Uterus (tissue), 4 donors: ENCODE data around the gene GATA3. TPM values are rescaled to one million over a fixed set of nuclear protein-coding genes. Genes with fewer than 3 reads are reported as not detected.

Source experiments
- DNase-seq, 2 donors: peaks; one replicate each; pipeline ENCODE4 v3.0.0-alpha.2; 2019 to 2020
- H3K27ac ChIP-seq, 2 donors: fragments of 200-600 bp; sonication (generic); 1 replicate in 1 of 2; 2 replicates in 1 of 2; pipeline ENCODE4 v1.5.1; 2016 to 2018
- H3K27me3 ChIP-seq, 2 donors: fragments of 200-600 bp; sonication (generic); one replicate each; pipeline ENCODE4 v1.5.1; 2018 to 2019; ENCODE audit warnings: control low read depth in 1 of 2
- H3K36me3 ChIP-seq, 2 donors: fragments of 200-600 bp; sonication (generic); one replicate each; pipeline ENCODE4 v1.5.1; 2019; ENCODE audit warnings: control low read depth in 1 of 2
- H3K4me1 ChIP-seq, 2 donors: fragments of 200-600 bp; sonication (generic); one replicate each; pipeline ENCODE4 v1.5.1; 2018 to 2019; ENCODE audit warnings: control low read depth in 1 of 2
- H3K4me3 ChIP-seq, 2 donors: fragments of 200-600 bp; sonication (generic); 1 replicate in 1 of 2; 2 replicates in 1 of 2; pipeline ENCODE4 v1.5.1; 2018 to 2019; ENCODE audit warnings: mild to moderate bottlenecking in 1 of 2
- H3K9me3 ChIP-seq, 2 donors: fragments of 200-600 bp; sonication (generic); one replicate each; pipeline ENCODE4 v1.5.1; 2019; ENCODE audit warnings: control low read depth in 1 of 2
- POLR2A ChIP-seq, 2 donors: fragments of 450-650 bp; IDR thresholded peaks; one replicate each; pipeline ENCODE4 v1.6.1; 2016; ENCODE audit warnings: antibody characterized with exemption in 2 of 2, mild to moderate bottlenecking in 1 of 2, moderate library complexity in 1 of 2
- intact Hi-C: fragments of 100-400 bp; cut with DNase I; formaldehyde crosslinking; loops from one replicate; pipeline ENCODE4 v1.15.1; 2023; ENCODE audit warnings: low total_unique reads
- total RNA-seq, 4 donors: library from RNA; depleted of rRNA in 3 of 4; stranded (reverse); fragments of >200 nt in 3 of 4; gene quantifications; one replicate each; pipeline versions ENCODE4 v1.1.0 to v1.2.4, GENCODE V29; 2014 to 2023
- TF ChIP-seq, protein P1 (sequence below), 4 experiments: fragments of 200-600 bp in 2 of 4; fragments of 450-650 bp in 2 of 4; sonication (generic) in 2 of 4; IDR thresholded peaks; one replicate each; pipeline ENCODE4 v1.5.1; 2016 to 2019; ENCODE audit warnings: antibody characterized with exemption in 4 of 4, mild to moderate bottlenecking in 2 of 4, moderate library complexity in 1 of 4
- donor health status: DM: yes; HTN: yes; CAD: no.

The GATA3 gene
- total RNA-seq, 4 donors from 2014 or later, result 0.28 to 2.1 TPM; not detected in 2

DNA sequence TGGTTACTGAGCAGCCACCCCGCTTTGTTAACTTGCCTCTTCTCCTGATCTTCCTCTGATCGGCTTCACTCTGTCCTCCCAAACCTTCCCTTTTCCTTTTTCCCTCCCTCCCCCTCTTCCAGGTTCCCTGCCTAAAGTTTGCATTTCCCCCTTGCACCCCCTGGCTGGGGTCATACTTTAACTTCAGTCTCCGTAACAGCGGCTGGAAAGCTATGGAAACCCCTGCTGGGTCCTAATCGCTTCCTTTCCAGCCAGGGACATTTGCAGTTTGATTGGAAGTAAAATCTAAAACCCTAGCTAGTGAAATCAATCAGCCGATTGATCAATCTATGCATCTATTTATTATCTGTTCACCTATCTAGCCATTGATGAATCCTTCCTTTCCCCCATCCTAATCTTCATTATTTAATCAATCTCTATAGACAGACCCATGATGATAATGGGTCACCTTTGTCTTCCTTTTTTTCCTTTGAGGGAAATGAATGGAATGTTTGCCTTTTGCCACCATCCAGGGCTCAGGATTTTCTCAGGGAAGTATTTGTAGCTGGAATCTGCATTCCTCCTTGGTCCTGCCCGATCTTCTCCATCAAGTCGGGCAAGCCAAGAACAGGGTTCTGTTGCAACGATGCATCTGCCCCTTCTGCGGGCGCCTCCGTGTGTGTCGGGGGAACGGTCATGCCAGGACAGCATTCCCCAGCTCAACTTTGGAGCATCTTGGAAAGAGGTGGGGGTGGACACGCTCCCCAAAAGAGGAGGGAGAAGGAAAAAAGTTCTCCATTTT, 8.8 kb downstream of the GATA3 start:
- Histone ChIP-seq H3K36me3 (no peaks in the 10 kb centered on the region), H3K27ac (no peak overlapping the region), H3K27me3 (peaks cover 0 to 8% of the 10 kb centered on the region in 2 donors), H3K4me1 (no peaks in the 10 kb centered on the region), H3K9me3 (no peaks in the 10 kb centered on the region), H3K4me3 (no peak overlapping the region)
- no peak for TF ChIP-seq POLR2A (IDR thresholded peaks at IDR 0.05)
- TF ChIP-seq, protein P1, sequence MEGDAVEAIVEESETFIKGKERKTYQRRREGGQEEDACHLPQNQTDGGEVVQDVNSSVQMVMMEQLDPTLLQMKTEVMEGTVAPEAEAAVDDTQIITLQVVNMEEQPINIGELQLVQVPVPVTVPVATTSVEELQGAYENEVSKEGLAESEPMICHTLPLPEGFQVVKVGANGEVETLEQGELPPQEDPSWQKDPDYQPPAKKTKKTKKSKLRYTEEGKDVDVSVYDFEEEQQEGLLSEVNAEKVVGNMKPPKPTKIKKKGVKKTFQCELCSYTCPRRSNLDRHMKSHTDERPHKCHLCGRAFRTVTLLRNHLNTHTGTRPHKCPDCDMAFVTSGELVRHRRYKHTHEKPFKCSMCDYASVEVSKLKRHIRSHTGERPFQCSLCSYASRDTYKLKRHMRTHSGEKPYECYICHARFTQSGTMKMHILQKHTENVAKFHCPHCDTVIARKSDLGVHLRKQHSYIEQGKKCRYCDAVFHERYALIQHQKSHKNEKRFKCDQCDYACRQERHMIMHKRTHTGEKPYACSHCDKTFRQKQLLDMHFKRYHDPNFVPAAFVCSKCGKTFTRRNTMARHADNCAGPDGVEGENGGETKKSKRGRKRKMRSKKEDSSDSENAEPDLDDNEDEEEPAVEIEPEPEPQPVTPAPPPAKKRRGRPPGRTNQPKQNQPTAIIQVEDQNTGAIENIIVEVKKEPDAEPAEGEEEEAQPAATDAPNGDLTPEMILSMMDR (IDR thresholded peaks at IDR 0.05), result no peak
- DNase-seq, result no peak
- intact Hi-C loops, result no loop called here

DNA sequence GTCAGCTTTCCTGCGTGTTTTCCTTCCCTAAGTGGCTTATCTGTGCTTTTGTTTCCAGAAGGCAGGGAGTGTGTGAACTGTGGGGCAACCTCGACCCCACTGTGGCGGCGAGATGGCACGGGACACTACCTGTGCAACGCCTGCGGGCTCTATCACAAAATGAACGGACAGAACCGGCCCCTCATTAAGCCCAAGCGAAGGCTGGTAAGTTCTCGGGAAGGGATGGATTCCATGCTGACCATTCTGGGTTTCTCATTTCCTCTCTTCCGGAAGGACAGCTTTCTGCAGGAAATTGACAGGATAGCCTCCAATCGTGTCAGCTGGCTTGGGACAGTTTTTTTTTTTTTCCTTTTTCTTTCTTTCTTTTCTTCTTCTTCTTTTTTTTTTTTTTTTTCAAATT, 9.4 kb downstream of the GATA3 start:
- Histone ChIP-seq H3K4me1 (no peaks in the 10 kb centered on the region), H3K4me3 (no peak overlapping the region), H3K9me3 (no peaks in the 10 kb centered on the region), H3K27ac (no peak overlapping the region), H3K36me3 (no peaks in the 10 kb centered on the region), H3K27me3 (peaks cover 0 to 8% of the 10 kb centered on the region in 2 donors)
- DNase-seq, result no peak
- no peak for TF ChIP-seq POLR2A (IDR thresholded peaks at IDR 0.05)
- TF ChIP-seq, protein P1 (IDR thresholded peaks at IDR 0.05), result no peak
- intact Hi-C loops, result no loop called here

DNA sequence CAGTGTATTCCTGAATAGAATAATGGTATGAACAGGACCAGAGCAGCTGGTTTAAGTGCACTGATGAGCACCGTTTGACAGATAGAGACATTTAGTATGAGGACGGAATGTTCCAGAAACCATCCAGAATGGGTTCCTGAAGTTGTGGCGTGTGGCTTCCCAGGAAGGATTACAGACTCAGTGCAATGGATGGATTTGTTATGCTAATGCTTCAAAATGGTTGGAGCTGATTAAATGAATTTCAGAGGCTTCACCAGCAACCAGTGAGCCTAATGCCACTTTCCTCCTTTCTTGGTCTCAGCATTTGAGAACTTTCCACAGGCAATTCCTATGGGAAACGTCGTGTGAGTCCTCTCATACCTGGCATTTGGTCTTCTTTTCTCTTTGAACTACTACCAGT, 9.9 kb downstream of the GATA3 start:
- H3K36me3 ChIP-seq, result no peaks in the 10 kb centered on the region
- TF ChIP-seq POLR2A (IDR thresholded peaks at IDR 0.05), result no peak
- TF ChIP-seq, protein P1 (IDR thresholded peaks at IDR 0.05), result no peak
- no peak for DNase-seq
- no peaks in the 10 kb centered on the region for H3K9me3 ChIP-seq
- H3K4me3 ChIP-seq, result no peak overlapping the region
- H3K4me1 ChIP-seq, result no peaks in the 10 kb centered on the region
- H3K27ac ChIP-seq, result no peak overlapping the region
- H3K27me3 ChIP-seq, result peaks cover 0 to 8% of the 10 kb centered on the region in 2 donors
- intact Hi-C loops, result no loop called here

DNA sequence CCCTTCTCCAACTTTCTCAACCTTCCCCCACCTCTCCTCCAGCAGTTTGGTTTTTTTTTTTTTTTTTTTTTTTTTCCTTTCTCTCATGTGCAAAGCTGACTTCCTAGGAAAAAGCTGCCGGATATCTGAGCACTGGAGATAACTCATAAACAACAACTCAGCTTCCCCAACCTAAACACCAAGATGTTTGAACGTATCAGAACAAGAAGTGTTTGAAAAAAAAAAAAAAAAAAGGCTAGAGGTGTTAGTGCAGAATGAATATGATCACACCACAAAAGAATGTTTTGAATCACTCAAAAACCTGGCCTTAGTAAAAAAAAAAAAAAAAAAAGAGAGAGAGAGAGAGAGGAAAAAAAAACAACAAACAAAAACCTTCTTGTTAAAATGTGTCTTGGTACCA, 11.2 kb downstream of the GATA3 start:
- no peak for DNase-seq
- Histone ChIP-seq H3K27me3 (peaks cover 0 to 8% of the 10 kb centered on the region in 2 donors), H3K36me3 (no peaks in the 10 kb centered on the region), H3K4me1 (no peaks in the 10 kb centered on the region), H3K4me3 (no peak overlapping the region), H3K9me3 (no peaks in the 10 kb centered on the region), H3K27ac (no peak overlapping the region)
- TF ChIP-seq, protein P1 (IDR thresholded peaks at IDR 0.05), result no peak
- no peak for TF ChIP-seq POLR2A (IDR thresholded peaks at IDR 0.05)
- intact Hi-C loops, result no loop called here

DNA sequence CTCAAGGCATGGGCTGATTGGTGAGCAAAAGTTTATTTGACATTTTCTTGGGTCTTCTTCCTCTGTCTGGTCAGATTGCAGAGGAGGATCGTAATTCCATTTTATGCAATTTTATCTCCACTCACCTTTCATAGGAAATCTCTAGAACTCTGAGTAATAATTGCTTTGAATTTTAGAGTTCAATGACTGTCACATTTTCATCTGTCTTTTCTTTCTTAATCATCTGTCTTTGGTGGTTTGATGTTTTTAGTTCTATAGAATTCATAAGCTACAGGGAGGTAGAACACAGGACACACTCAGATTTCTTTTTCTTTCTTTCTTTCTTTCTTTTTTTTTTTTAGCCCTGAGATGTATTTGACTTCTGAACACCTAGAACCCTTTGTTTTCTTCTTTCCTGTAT, 11.6 kb downstream of the GATA3 start:
- no peaks in the 10 kb centered on the region for H3K4me1 ChIP-seq
- H3K4me3 ChIP-seq, result no peak overlapping the region
- no peaks in the 10 kb centered on the region for H3K9me3 ChIP-seq
- intact Hi-C loops, result no loop called here
- H3K27ac ChIP-seq, result no peak overlapping the region
- TF ChIP-seq, protein P1 (IDR thresholded peaks at IDR 0.05), result no peak
- no peak for TF ChIP-seq POLR2A (IDR thresholded peaks at IDR 0.05)
- DNase-seq, result no peak
- peaks cover 0 to 8% of the 10 kb centered on the region in 2 donors for H3K27me3 ChIP-seq
- no peaks in the 10 kb centered on the region for H3K36me3 ChIP-seq
